Ramos (cell line): ENCODE data around the gene PARVG.
"Not testable (repeated sequence)": the region's sequence is repeated elsewhere in the genome, so short reads cannot be mapped to it uniquely, and the experiment has no call there.

ENCODE experiments used
- in situ Hi-C: fragments of 300-500 bp; cut with MboI; formaldehyde crosslinking; loops from one replicate; pipeline ENCODE4 v1.14.3; 2022; ENCODE audit warnings: low sequenced_read_pairs; ENCODE audit not compliant: unreplicated experiment

Gene PARVG

DNA sequence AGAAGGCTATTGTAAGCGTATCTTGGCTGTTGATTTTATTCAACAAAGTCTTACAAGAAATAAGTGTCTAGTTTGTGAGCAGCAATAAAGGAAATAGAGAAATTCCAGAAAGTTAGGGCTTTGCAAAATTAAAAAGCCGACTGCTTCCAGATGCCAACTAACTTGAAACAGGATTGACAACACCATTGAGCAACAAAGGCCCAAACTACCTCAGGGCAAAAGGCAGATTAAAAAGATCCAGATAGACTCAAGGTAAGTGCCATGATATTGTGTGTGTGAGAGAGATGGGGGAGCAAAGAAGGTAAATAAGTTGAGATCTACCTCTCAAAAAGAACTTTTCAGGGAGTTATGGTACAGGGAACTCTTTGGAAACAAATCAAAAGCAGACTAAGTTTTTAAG is 49.1 kb downstream of the PARVG start:
- in situ Hi-C loops, result no loop called here

DNA sequence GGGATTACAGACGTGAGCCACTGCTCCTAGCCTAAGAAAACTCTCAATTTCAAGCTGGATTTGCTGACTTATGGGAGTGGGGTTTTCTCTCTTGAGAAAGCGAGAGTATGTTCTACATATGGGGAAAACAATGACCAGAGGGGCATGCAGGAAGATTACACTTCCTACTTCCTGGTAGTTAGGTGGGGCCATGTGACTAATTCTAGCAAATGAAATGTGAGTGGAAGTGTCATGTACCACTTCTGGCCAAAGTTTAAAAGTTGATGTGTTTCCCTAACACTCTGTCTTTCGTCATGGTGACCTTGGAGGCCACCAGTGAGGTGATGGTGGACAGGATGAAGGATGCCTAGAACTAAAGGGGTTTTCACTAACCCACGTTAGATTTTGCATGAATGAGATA is 50.5 kb downstream of the PARVG start:
- in situ Hi-C loops, result no loop called here

GRCh38 chr22:44234372-44234771 is 53.6 kb downstream of the PARVG start:
- in situ Hi-C loops, result not testable (repeated sequence)

DNA sequence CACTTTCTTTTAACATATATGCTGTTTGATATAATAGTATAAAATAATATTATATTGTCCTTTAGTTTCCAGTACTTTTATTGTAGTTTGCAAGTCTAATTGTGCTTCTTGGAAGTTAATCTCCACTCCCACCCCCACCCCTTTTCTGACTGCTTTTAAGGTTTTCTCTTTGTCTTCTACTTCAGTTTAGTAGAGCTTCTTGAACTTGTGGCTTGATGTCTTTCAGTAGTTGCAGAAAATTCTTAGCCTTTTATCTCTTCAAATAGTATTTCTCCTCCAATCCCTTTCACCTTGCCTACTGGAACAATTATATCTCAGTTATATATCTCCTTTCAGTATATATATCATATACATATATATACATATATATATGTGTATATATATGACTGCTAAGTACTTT is 56.6 kb downstream of the PARVG start:
- in situ Hi-C loops, result no loop called here

DNA sequence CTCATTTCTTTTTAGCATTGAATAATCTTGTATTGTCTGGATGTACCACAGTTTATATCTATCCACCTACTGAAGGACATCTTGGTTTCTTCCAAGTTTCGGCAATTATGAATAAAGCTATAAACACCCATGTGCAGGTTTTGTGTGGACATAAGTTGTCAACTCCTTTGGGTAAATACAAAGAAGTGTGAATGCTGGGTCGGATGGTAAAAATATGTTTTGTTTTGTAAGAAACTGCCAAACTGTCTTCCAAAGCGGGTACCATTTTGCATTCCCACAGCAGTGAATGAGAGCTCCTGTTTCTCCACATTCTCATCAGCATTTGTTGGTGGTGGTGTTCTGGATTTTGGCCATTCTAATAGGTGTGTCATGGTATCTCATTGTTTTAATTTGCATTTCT is 60.4 kb downstream of the PARVG start:
- in situ Hi-C loops, result not testable (repeated sequence)

DNA sequence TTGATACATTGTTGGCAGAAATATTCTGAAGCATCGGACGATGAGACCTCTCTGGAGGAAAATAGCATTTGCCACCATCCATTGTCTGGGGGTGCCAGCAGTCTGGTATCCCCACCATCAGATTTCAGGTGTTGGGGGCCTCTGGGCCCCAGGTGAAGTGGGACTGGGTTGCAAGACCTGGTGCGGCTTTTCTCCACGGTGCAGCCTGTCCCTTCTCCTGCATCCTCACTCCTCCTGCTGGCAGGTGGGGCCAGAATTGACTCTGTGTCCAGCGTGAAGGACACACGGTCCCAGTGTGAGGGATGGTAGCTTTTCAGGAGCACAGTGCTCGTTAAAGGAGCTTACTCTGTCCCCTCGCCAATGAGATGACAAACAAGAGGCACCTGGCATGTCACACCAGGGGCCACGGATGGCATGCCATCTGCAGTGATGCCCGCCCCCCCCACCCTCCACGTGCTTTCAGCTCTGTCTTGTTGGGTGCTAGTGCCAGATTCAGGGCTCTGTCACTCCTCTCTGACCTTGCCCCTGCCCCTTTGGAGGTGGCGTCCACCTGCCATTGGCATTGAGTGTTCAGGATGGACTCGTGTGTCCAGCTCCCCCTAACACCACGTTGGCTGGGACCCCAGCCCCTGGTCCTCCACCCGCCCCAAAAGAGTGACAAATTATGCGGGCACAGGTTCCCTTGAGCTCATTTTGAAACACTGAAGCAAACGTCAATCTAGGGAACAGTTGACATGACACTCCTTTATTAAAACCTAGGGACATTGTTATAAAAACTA is 62.4 kb downstream of the PARVG start:
- in situ Hi-C loops, result no loop called here

DNA sequence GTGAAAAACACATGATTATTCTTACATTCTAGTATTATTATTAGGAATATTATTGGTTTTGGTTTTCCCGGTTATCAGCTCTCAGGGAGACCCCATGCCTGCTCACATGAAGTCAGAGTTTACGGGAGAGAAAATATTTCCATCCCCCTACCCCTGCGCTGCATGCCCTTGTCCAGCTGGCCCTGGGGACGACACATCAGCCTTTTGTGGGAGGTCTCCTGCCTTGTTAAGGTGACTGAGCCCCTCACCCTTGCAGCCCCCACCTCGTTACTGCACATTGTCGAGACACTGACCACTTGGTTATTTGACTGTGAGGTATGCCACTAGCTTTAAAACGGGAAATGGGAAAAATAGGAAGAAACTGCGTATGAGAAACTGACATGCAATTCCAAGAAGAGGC is 63.0 kb downstream of the PARVG start:
- in situ Hi-C loops, result no loop called here

DNA sequence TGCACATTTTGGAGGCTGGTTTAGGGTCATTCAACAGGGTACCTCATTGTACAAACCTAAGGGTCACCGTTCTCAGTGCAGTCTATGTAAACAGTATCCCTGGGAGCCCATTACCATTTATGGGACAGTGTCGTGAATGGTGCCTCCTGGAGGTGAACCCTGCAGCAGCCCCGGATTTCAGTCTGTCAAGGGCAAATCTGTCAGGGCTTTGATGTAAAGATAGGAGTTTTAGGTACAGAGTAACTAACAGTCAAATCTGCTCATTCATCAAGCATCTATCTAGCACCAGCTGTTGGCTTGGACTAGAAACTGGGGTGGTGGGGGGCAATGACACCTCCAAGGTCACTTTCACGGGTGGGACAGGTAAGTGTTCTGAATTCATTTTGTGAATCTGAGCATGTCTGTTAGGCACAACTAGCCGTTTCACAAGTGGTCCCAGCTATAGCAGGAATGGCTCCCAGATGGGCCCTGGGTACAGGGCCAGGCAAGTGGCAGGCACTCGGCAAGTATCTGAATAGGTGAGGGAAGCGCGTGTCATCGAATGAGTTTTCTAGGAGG is 63.6 kb downstream of the PARVG start:
- in situ Hi-C loops, result no loop called here

DNA sequence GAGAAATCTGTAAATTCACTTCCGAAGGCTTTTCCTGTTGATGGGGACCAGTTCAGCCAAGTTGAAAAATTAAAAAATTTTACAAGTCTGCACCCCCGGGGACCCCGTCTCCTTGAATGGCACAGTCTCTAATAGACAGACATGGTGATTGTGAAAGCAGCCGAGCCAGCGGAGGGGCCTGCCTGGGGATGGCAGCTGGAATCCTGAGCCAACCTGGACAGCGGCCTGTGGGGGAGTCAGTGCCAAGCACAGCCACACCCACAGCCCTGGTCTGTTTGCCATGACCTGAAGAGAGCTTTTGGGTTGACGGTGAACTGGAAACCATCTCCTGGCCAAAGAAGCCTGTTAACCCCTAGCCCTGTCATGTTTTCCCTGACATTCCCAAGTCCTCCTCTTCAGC is 64.7 kb downstream of the PARVG start:
- in situ Hi-C loops, result no loop called here

DNA sequence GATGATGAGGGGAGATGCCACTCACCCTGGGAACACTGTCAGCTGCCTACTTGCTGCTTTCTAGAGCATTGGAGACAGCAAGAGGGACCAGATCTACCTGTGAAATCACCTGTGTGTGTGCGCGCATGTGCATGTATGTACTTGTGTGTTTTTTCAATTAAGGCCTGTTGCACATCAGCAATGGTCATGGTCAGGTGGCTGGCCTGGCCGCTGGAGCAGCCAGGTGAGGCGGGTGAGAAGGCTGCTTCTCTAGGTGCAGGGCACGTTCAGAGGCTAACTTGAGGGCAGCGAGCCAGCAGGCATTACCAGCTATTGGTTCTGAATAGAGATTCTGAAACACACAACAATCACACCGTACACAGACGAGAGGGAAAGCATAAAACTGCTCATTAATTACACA is 65.1 kb downstream of the PARVG start:
- in situ Hi-C loops, result no loop called here

DNA sequence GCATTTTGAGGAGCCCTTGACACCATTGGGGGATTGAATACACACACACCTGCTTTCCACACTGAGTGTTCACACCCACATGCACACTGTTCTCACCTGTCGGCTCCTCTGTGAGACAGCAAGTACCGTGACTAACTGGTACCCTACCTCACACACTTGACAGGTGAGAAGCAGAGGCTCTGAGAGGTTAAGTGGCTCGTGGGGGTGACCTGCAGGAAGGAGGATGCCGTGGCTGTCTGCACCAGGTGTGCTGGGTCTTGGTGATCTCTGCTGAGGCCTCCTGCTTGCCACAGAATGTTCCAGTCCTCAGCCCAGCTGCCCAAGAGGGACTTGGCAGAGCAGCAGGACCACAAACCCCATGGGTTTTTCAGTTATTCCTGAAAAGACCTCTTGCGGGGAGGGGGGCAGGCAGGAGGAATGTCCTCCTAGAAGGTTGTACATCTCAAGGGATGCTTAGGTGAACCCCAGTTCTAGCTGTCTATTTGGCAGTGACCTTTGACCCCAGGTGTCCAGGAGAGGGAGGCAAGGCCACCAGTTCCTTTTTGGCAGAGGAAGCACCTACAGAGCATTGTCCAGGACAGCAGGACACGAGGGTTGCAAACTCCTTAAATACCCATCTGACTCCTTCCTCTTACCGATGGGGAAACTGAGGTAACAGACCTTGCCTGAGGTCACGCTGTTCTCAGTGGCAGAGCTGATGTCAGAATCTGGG is 66.0 kb downstream of the PARVG start:
- in situ Hi-C loops, result no loop called here

GRCh38 chr22:44247346-44247745 is 66.6 kb downstream of the PARVG start:
- in situ Hi-C loops, result no loop called here

DNA sequence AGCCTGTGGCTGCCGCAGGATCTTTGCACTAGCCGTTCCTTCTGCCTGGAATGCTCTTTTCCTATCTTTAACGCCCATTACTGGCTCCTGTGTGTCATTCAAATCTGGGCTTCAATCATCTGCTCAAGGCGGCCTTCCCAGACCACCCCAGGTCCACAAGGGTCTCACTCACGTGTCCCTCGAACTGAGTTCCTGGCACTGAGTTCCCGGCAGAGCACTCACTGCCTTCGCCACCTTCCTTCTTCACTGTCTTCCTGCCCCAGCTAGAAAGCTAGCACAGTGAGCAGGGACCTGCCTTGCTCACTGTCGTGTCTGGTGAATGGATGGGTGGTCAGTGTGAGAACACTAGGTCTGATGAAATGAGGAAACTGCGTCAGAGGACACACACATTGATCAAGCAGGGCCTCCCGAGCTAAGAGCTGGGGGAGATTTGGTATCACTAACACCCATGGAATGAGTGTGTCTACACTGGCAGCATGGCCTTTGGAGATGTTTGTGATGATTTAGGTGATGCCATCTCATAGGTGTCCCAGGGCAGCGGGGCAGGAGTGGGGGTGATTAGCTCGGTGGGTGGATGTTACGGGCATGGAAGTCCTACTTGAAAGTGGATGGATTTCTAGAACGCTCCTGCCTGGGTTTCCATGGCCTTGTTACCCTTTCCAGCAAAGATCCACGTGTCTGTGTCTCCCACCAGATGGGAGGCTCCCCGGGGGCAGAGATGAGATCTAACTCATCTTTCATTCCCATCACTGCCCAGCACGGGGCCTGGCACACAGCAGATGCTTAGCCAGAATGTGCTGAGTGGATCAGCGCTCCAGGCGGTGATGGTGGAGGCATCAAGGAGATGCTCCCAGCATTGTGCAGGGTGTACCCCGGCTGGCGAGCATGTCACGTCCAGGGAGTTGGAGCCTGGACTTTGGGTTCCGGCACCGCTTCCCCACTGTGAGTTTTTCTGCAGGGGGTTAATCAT is 67.5 kb downstream of the PARVG start:
- in situ Hi-C loops, result no loop called here

GRCh38 chr22:44248926-44249325 is 68.2 kb downstream of the PARVG start:
- in situ Hi-C loops, result no loop called here

- in situ Hi-C loops, result no loop called here
Measured at GRCh38 chr22:44249376-44250147, 68.8 kb downstream of the PARVG start.

- in situ Hi-C loops, result no loop called here
Measured at GRCh38 chr22:44254811-44255210, 74.1 kb downstream of the PARVG start.

DNA sequence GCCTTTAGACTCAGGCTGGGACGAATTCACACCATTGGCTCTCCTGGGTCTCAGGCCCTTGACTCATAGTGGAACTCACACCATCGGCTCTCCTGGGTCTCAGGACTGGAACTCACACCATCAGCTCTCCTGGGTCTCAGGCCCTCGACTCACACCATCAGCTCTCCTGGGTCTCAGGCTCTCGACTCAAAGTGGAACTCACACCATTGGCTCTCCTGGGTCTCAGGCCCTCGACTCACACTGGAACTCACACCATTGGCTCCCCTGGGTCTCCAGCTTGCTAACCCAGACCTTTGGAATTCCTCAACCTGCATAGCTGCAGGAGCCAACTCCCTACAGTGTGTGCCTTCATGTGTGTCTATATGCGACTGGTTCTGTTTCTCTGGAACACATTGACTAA is 75.4 kb downstream of the PARVG start:
- in situ Hi-C loops, result no loop called here

DNA sequence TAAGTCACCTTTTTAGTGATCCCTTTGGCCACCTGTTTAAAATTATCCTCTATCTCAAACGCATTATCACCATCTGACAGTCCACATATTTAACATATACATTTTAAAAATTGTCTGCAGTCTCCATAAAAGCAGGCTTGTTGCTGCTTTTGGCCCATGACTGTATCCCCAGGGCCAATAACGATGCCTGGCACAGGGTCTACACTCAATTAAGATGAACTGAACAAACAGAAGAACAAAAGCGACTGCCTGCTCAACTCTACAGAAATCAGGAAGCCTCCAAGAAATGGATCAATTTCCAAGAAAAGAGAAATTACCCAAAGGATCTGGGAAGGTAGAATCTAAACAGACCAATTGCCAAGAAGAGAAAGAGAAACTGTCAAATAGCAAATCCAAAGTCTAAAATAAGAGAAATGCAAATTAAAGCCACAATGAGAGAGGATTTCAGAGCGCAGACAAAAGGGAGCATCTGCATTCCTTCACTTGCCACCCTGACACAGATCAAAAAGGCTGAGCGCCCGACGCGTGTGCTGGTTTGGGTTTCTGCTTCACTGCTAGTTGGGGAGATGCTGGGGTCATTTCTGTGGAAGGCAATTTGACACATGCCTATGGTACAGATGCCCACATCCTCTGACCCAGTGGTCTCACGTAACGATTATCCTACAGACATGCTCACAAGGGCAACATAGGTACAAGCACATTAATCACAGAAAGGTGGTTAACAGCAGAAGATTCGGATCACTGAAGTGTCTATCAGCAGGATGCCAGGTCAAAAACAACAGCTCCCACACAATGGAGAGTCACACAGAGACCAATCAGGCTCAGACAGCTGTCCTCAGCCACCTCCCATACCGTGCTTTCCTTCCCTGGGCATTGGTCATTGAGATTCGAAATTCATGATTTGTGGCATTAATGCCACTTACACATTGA is 76.1 kb downstream of the PARVG start:
- in situ Hi-C loops, result no loop called here
